Measurements from ENCODE around the gene SUPT20H. TPM values are rescaled to one million over a fixed set of nuclear protein-coding genes. Genes with fewer than 3 reads are reported as not detected.

SUPT20H gene
- total RNA-seq, result 73.1 TPM

DNA sequence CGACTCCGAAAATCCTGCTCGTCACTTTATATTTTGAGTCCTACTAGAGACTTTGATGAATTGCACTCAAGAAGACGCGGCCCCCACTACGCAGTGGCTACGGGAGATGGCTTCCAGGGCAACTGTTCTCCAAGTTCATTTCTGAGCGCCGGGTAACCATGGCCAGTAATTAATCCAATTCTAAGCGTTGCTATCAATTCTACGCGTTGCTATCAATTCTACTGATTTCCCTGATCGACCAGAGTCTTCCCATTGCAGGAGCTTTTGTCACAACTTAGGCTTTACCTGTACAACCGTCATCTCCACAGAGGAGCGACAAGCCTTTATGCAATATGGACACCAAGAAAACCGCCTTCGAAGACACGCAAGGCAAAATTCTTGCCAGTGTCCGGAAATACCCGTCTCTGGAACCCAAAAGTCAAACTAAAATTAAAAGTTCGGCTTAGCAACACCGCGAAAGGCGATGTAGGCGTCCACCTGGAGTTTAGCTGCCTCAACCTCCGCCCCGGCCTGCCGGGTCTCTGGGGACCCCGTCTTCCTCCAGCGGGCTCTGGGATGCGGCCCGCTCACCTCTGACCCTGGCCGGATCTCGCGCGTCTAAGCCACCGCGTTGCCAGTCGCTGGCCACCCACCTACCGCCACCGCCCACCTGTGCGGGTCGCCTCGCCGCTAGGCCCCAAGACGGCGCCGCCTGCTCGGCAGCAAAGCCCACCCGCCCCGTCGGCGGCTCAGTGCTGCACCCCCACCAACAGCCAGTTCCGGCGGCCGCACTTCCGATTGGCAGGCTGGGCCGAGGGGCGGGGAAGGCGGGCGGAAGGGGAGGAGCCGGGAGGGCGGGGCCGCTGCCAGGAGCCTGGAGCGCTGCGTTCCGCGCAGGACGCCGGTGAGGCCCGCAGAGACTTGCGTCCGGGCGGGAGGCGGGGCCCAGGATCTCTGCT, at the start of gene SUPT20H:
Gene SUPT20H (minus strand): TSS at position 779 of the 938 bp plus-strand sequence. CDS start 8,198 bp downstream, outside the sequence.

GRCh38 chr13:37105251-37105714, 45.8 kb upstream of the SUPT20H start, which contains the start of gene CSNK1A1L:
Gene CSNK1A1L (minus strand): TSS chr13:37105664. CDS start chr13:37105256, 408 bp downstream.

GRCh38 chr13:36999054-36999714, 60.3 kb downstream of the SUPT20H start, which contains the start of gene ALG5:
Gene ALG5 (minus strand): TSS chr13:36999340. CDS start chr13:36999300, 40 bp downstream.

Other genes starting within 250 kb of the SUPT20H start
- gene RFXAP, start 240.5 kb downstream of the SUPT20H start, total RNA-seq, result 10.4 TPM
- gene SMAD9, start 139.4 kb downstream of the SUPT20H start, total RNA-seq, result 16.6 TPM
- 26.5 TPM for gene ALG5, start 60.3 kb downstream of the SUPT20H start, total RNA-seq
- 28.6 TPM for gene EXOSC8, start 58.9 kb downstream of the SUPT20H start, total RNA-seq
- gene CSNK1A1L, start 46.0 kb upstream of the SUPT20H start, total RNA-seq, result not detected

All from diencephalon (tissue), 1 donor.